ENCODE data around the gene NUMA1.

GRCh38 chr11:72102162-72102561 is 21.8 kb upstream of the NUMA1 start:
- no peak for TF ChIP-seq CTCF (IDR thresholded peaks at IDR 0.05; ENCODE audit: low read depth, low read length, poor library complexity, severe bottlenecking)
- TF ChIP-seq EZH2phosphoT487 (IDR thresholded peaks at IDR 0.05; ENCODE audit: borderline replicate concordance, low read length): no peak

All from DOHH2 (cell line).